ENCODE results near the gene MS4A1. TPM values are rescaled to one million over a fixed set of nuclear protein-coding genes. Genes with fewer than 3 reads are reported as not detected.
"Not testable (repeated sequence)": the region's sequence is repeated elsewhere in the genome, so short reads cannot be mapped to it uniquely, and the experiment has no call there.

Gene MS4A1
- 1 to 10 TPM; 7.1 to 7.3 TPM for total RNA-seq

GRCh38 chr11:60455531-60456042 is at the start of gene MS4A1:
MS4A1 (plus strand) TSS chr11:60455847; CDS start chr11:60462375, 6,528 bp downstream.
- H3K27ac Mint-ChIP-seq = no peak within 1 kb of the TSS
- H3K27me3 Mint-ChIP-seq = peaks cover 5% of the 10 kb centered on the region
- H3K9me3 Mint-ChIP-seq = peaks cover under 1% of the 10 kb centered on the region
- peak within 1 kb of the TSS; percentile 42 for H3K4me3 Mint-ChIP-seq
- H3K36me3 Mint-ChIP-seq = no peaks in the 10 kb centered on the region
- H3K4me1 Mint-ChIP-seq = peaks cover 5% of the 10 kb centered on the region
- DNase-seq = no peak

- Mint-ChIP-seq H3K36me3 (no peaks in the 10 kb centered on the region), H3K27me3 (peaks cover 20% of the 10 kb centered on the region), H3K4me1 (no peaks in the 10 kb centered on the region), H3K9me3 (peaks cover 4% of the 10 kb centered on the region), H3K27ac (no peak overlapping the region), H3K4me3 (no peak overlapping the region)
- DNase-seq = no peak
Measured at GRCh38 chr11:60420015-60420414, 35.6 kb upstream of the MS4A1 start.

- no peak overlapping the region for H3K4me3 Mint-ChIP-seq
- no peaks in the 10 kb centered on the region for H3K4me1 Mint-ChIP-seq
- DNase-seq = no peak
- no peak overlapping the region for H3K27ac Mint-ChIP-seq
- H3K27me3 Mint-ChIP-seq = peaks cover 20% of the 10 kb centered on the region
- peaks cover 4% of the 10 kb centered on the region for H3K9me3 Mint-ChIP-seq
- H3K36me3 Mint-ChIP-seq = no peaks in the 10 kb centered on the region
Measured at GRCh38 chr11:60422609-60423008, 33.0 kb upstream of the MS4A1 start.

GRCh38 chr11:60428517-60428916 is 27.1 kb upstream of the MS4A1 start:
- Mint-ChIP-seq H3K9me3 (no peaks in the 10 kb centered on the region), H3K4me3 (no peak overlapping the region), H3K27ac (no peak overlapping the region), H3K4me1 (no peaks in the 10 kb centered on the region), H3K36me3 (no peaks in the 10 kb centered on the region), H3K27me3 (peaks cover 25% of the 10 kb centered on the region)
- DNase-seq = no peak

GRCh38 chr11:60429272-60429671 is 26.4 kb upstream of the MS4A1 start, which contains the start of gene MS4A5:
MS4A5 (plus strand) TSS chr11:60429572; CDS start chr11:60429675, 103 bp downstream.
- peaks cover 26% of the 10 kb centered on the region for H3K27me3 Mint-ChIP-seq
- no peaks in the 10 kb centered on the region for H3K4me1 Mint-ChIP-seq

GRCh38 chr11:60431251-60431650 is 24.4 kb upstream of the MS4A1 start:
- Mint-ChIP-seq H3K4me3 (no peak overlapping the region), H3K9me3 (no peaks in the 10 kb centered on the region), H3K36me3 (no peaks in the 10 kb centered on the region), H3K27me3 (peaks cover 26% of the 10 kb centered on the region), H3K27ac (no peak overlapping the region), H3K4me1 (no peaks in the 10 kb centered on the region)
- DNase-seq = no peak

More at GRCh38 chr11:60429272-60429671, 26.4 kb upstream of the MS4A1 start, which contains the start of gene MS4A5:
- no peak for DNase-seq
- no peak within 1 kb of the TSS for H3K27ac Mint-ChIP-seq
- H3K4me3 Mint-ChIP-seq = no peak within 1 kb of the TSS
- no peaks in the 10 kb centered on the region for H3K9me3 Mint-ChIP-seq
- no peaks in the 10 kb centered on the region for H3K36me3 Mint-ChIP-seq

- H3K27ac Mint-ChIP-seq = no peak overlapping the region
- peaks cover 13% of the 10 kb centered on the region for H3K27me3 Mint-ChIP-seq
- H3K4me1 Mint-ChIP-seq = no peaks in the 10 kb centered on the region
- H3K4me3 Mint-ChIP-seq = no peak overlapping the region
- H3K9me3 Mint-ChIP-seq = no peaks in the 10 kb centered on the region
- no peak for DNase-seq
- no peaks in the 10 kb centered on the region for H3K36me3 Mint-ChIP-seq
Measured at GRCh38 chr11:60433401-60433800, 22.2 kb upstream of the MS4A1 start.

GRCh38 chr11:60447070-60447469 is 8.6 kb upstream of the MS4A1 start:
- peaks cover 5% of the 10 kb centered on the region for H3K9me3 Mint-ChIP-seq
- no peaks in the 10 kb centered on the region for H3K36me3 Mint-ChIP-seq
- no peak overlapping the region for H3K27ac Mint-ChIP-seq
- no peak for DNase-seq
- H3K4me1 Mint-ChIP-seq = peaks cover 15% of the 10 kb centered on the region
- H3K27me3 Mint-ChIP-seq = no peaks in the 10 kb centered on the region
- H3K4me3 Mint-ChIP-seq = no peak overlapping the region

- no peak for DNase-seq
- no peak overlapping the region for H3K4me3 Mint-ChIP-seq
- H3K27me3 Mint-ChIP-seq = no peaks in the 10 kb centered on the region
- no peaks in the 10 kb centered on the region for H3K36me3 Mint-ChIP-seq
- no peak overlapping the region for H3K27ac Mint-ChIP-seq
- peaks cover 15% of the 10 kb centered on the region for H3K4me1 Mint-ChIP-seq
- peaks cover 5% of the 10 kb centered on the region for H3K9me3 Mint-ChIP-seq
Measured at GRCh38 chr11:60447846-60448245, 7.8 kb upstream of the MS4A1 start.

- not testable (repeated sequence) for H3K4me3 Mint-ChIP-seq, H3K27me3 Mint-ChIP-seq, H3K27ac Mint-ChIP-seq, DNase-seq, H3K9me3 Mint-ChIP-seq, H3K36me3 Mint-ChIP-seq
- H3K4me1 Mint-ChIP-seq = peaks cover 15% of the 10 kb centered on the region
Measured at GRCh38 chr11:60451185-60451584, 4.5 kb upstream of the MS4A1 start.

GRCh38 chr11:60454212-60454611 is 1.4 kb upstream of the MS4A1 start:
- no peak overlapping the region for H3K4me3 Mint-ChIP-seq

GRCh38 chr11:60457576-60457975 is 1.9 kb downstream of the MS4A1 start:
- H3K4me3 Mint-ChIP-seq = peak overlapping the region; percentile 19
- H3K36me3 Mint-ChIP-seq = no peaks in the 10 kb centered on the region
- H3K27ac Mint-ChIP-seq = no peak overlapping the region
- peaks cover 5% of the 10 kb centered on the region for H3K27me3 Mint-ChIP-seq
- no peaks in the 10 kb centered on the region for H3K9me3 Mint-ChIP-seq
- no peak for DNase-seq
- peaks cover 5% of the 10 kb centered on the region for H3K4me1 Mint-ChIP-seq

More at GRCh38 chr11:60454212-60454611, 1.4 kb upstream of the MS4A1 start:
- Mint-ChIP-seq H3K27me3 (peaks cover 5% of the 10 kb centered on the region), H3K27ac (peak overlapping the region; percentile 10), H3K4me1 (peaks cover 5% of the 10 kb centered on the region), H3K9me3 (peaks cover 5% of the 10 kb centered on the region), H3K36me3 (no peaks in the 10 kb centered on the region)
- DNase-seq = no peak

GRCh38 chr11:60459345-60459744 is 3.7 kb downstream of the MS4A1 start:
- Mint-ChIP-seq H3K9me3 (no peaks in the 10 kb centered on the region), H3K4me3 (no peak overlapping the region), H3K27ac (no peak overlapping the region), H3K4me1 (peaks cover 7% of the 10 kb centered on the region), H3K36me3 (no peaks in the 10 kb centered on the region), H3K27me3 (peaks cover 10% of the 10 kb centered on the region)
- no peak for DNase-seq

- Mint-ChIP-seq H3K27ac (no peak overlapping the region), H3K4me1 (no peaks in the 10 kb centered on the region), H3K36me3 (no peaks in the 10 kb centered on the region), H3K27me3 (peaks cover 41% of the 10 kb centered on the region), H3K4me3 (no peak overlapping the region), H3K9me3 (no peaks in the 10 kb centered on the region)
- no peak for DNase-seq
Measured at GRCh38 chr11:60468829-60469228, 13.2 kb downstream of the MS4A1 start.

GRCh38 chr11:60469723-60470122 is 14.1 kb downstream of the MS4A1 start:
- peaks cover 32% of the 10 kb centered on the region for H3K27me3 Mint-ChIP-seq
- no peaks in the 10 kb centered on the region for H3K4me1 Mint-ChIP-seq
- H3K9me3 Mint-ChIP-seq = peaks cover 3% of the 10 kb centered on the region
- H3K27ac Mint-ChIP-seq = no peak overlapping the region
- H3K36me3 Mint-ChIP-seq = no peaks in the 10 kb centered on the region
- DNase-seq = no peak
- no peak overlapping the region for H3K4me3 Mint-ChIP-seq

- no peak for DNase-seq
- Mint-ChIP-seq H3K27me3 (peaks cover 6% of the 10 kb centered on the region), H3K9me3 (peaks cover 4% of the 10 kb centered on the region), H3K4me1 (peaks cover 4% of the 10 kb centered on the region), H3K27ac (no peak overlapping the region), H3K4me3 (no peak overlapping the region), H3K36me3 (no peaks in the 10 kb centered on the region)
Measured at GRCh38 chr11:60477035-60477445, 21.4 kb downstream of the MS4A1 start.

Measured in activated naive CD8-positive, alpha-beta T cell treated with anti-CD3 and anti-CD28 coated beads for 36 hours (primary cell).